Measurements from ENCODE around the gene FGF2.

Gene FGF2

DNA sequence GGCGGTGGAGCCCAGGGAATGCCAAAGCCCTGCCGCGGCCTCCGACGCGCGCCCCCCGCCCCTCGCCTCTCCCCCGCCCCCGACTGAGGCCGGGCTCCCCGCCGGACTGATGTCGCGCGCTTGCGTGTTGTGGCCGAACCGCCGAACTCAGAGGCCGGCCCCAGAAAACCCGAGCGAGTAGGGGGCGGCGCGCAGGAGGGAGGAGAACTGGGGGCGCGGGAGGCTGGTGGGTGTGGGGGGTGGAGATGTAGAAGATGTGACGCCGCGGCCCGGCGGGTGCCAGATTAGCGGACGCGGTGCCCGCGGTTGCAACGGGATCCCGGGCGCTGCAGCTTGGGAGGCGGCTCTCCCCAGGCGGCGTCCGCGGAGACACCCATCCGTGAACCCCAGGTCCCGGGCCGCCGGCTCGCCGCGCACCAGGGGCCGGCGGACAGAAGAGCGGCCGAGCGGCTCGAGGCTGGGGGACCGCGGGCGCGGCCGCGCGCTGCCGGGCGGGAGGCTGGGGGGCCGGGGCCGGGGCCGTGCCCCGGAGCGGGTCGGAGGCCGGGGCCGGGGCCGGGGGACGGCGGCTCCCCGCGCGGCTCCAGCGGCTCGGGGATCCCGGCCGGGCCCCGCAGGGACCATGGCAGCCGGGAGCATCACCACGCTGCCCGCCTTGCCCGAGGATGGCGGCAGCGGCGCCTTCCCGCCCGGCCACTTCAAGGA, at the start of gene FGF2:
Gene FGF2, plus strand, starts transcription at position 279 of the 705 bp plus-strand sequence. Its CDS starts 344 bp downstream, at position 623.
- H3K4me3 ChIP-seq (replicated peaks; ENCODE audit: low read depth, low read length) = peak within 1 kb of the TSS; percentile 88
- DNase-seq (ENCODE audit: extremely low read depth, low read depth) = no peak
- no peak for TF ChIP-seq CTCF (IDR thresholded peaks at IDR 0.05; ENCODE audit: low read depth, low read length, missing control alignments)

GRCh38 chr4:122776916-122777315, 49.7 kb upstream of the FGF2 start:
- no peak for DNase-seq (ENCODE audit: extremely low read depth, low read depth)
- TF ChIP-seq CTCF (IDR thresholded peaks at IDR 0.05; ENCODE audit: low read depth, low read length, missing control alignments) = no peak

DNA sequence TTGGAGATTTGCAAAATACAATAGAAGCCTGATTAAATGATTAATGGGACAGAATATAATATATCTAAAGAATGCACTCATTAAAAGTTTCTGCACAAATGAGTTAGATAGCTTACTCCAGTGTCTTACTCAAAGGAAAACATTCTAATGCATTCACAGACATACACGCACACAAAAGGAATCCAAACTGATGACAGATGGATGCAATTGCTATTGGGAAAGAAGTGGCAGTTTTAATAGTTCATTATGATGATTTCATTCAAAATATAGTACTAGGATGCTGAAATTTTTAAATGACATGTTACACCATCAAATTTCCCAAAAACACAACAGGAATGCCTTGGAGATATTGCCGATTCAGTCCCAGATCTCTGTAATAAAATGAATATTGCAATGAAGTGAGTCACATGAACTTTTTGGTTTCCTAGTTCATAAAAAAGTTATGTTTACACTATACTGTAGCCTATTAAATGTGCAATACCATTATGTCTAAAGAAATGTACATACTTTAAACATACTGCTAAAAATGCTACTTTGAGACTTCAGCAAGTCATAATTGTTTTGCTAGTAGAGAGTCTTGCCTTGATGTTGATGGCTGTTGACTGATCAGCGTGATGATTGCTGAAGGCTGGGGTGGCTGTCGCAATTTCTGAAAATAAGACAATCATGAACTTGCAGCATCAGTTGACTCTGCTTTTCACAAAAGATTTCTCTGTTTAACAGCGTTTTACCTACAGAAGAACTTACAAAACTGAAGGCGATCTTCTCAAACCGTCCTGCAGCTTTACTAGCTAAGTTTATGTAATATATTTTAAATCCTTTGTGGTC, 48.6 kb upstream of the FGF2 start:
- H3K4me3 ChIP-seq (replicated peaks; ENCODE audit: low read depth, low read length) = no peak overlapping the region
- DNase-seq (ENCODE audit: extremely low read depth, low read depth) = no peak
- no peak for TF ChIP-seq CTCF (IDR thresholded peaks at IDR 0.05; ENCODE audit: low read depth, low read length, missing control alignments)

More at GRCh38 chr4:122776916-122777315, 49.7 kb upstream of the FGF2 start:
- H3K4me3 ChIP-seq (replicated peaks; ENCODE audit: low read depth, low read length) = no peak overlapping the region

DNA sequence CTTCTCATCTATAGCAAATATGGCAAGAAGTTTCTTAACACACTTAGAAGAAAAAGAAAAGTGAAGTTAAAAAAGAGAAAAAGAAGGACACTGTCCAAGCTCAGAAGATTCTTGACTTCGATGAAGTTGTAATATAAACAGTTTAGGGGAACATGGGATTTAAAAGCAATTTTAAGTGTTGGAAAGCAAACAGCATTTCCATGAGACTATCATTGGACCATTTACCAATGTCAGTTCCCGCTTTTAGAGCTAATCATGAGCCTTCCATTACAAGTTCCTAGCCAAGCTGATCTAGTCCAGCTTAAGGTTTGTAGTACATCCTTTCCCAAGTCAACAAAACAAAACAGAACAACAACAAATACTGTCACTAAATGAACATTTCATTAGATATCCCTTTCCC, 45.1 kb upstream of the FGF2 start:
- no peak overlapping the region for H3K4me3 ChIP-seq (replicated peaks; ENCODE audit: low read depth, low read length)
- DNase-seq (ENCODE audit: extremely low read depth, low read depth) = no peak

GRCh38 chr4:122783301-122784215, 43.1 kb upstream of the FGF2 start:
- peak; percentile 65 for DNase-seq (ENCODE audit: extremely low read depth, low read depth)
- H3K4me3 ChIP-seq (replicated peaks; ENCODE audit: low read depth, low read length) = no peak overlapping the region

More for the DNA sequence above, 45.1 kb upstream of the FGF2 start:
- TF ChIP-seq CTCF (IDR thresholded peaks at IDR 0.05; ENCODE audit: low read depth, low read length, missing control alignments) = no peak

More at GRCh38 chr4:122783301-122784215, 43.1 kb upstream of the FGF2 start:
- no peak for TF ChIP-seq CTCF (IDR thresholded peaks at IDR 0.05; ENCODE audit: low read depth, low read length, missing control alignments)

All from HFF-Myc (cell line).